ENCODE results near the gene TRMT61B. TPM values are rescaled to one million over a fixed set of nuclear protein-coding genes. Genes with fewer than 3 reads are reported as not detected.

Gene TRMT61B
- total and polyA plus RNA-seq, 10 of the 15 experiments (the other 5 are each of a cell fraction or from before 2014, with no cell fraction given) = 12.8 to 23.7 (median 18.1) TPM

DNA sequence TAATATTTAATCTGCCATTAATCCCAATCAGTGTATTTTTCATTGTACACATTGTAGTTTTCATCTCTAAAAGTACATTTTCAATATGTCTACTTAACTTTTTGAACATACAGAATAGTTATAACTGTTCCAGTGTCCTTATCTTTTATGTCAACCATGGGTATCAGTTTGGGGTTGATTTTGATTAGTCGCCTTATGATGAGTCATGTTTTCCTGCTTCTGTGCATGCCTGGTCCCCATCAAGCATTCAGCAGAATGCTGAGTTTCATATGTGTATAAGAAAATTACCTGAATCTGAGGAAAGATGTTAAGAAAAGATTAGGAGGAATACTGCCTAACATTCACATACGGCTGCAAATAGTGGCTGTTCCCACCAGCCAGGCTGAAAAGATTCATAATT lies 41.7 kb downstream of the TRMT61B start (continued):
- TF ChIP-seq CBX3 (IDR thresholded peaks at IDR 0.05; ENCODE audit: borderline replicate concordance, low read depth) = no peak
- TF ChIP-seq, protein P1, sequence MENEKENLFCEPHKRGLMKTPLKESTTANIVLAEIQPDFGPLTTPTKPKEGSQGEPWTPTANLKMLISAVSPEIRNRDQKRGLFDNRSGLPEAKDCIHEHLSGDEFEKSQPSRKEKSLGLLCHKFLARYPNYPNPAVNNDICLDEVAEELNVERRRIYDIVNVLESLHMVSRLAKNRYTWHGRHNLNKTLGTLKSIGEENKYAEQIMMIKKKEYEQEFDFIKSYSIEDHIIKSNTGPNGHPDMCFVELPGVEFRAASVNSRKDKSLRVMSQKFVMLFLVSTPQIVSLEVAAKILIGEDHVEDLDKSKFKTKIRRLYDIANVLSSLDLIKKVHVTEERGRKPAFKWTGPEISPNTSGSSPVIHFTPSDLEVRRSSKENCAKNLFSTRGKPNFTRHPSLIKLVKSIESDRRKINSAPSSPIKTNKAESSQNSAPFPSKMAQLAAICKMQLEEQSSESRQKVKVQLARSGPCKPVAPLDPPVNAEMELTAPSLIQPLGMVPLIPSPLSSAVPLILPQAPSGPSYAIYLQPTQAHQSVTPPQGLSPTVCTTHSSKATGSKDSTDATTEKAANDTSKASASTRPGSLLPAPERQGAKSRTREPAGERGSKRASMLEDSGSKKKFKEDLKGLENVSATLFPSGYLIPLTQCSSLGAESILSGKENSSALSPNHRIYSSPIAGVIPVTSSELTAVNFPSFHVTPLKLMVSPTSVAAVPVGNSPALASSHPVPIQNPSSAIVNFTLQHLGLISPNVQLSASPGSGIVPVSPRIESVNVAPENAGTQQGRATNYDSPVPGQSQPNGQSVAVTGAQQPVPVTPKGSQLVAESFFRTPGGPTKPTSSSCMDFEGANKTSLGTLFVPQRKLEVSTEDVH (IDR thresholded peaks at IDR 0.05; ENCODE audit: low read depth, partially characterized antibody) = no peak
- TF ChIP-seq, protein P2, sequence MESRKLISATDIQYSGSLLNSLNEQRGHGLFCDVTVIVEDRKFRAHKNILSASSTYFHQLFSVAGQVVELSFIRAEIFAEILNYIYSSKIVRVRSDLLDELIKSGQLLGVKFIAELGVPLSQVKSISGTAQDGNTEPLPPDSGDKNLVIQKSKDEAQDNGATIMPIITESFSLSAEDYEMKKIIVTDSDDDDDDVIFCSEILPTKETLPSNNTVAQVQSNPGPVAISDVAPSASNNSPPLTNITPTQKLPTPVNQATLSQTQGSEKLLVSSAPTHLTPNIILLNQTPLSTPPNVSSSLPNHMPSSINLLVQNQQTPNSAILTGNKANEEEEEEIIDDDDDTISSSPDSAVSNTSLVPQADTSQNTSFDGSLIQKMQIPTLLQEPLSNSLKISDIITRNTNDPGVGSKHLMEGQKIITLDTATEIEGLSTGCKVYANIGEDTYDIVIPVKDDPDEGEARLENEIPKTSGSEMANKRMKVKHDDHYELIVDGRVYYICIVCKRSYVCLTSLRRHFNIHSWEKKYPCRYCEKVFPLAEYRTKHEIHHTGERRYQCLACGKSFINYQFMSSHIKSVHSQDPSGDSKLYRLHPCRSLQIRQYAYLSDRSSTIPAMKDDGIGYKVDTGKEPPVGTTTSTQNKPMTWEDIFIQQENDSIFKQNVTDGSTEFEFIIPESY (IDR thresholded peaks at IDR 0.05) = no peak

DNA sequence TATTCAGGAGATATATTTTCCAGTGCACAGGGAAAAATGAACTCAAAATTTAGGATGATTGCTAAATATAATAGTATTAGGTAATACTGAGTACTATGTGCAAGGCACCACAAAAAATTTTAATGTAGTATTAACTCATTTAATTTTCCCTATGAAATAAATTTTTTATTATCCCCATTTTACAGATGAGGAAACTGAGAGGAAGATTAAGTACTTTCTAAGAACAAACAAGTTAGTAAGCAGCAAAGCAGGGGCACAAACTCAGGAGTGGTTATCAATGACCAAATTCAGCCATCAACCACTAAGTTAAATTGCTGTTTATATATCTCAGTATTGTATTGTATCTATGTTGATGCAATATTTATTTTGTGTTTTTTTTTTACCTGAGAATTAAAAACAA lies 45.2 kb downstream of the TRMT61B start:
- no peaks in the 10 kb centered on the region for H3K79me2 ChIP-seq (ENCODE audit: control insufficient read depth, insufficient read depth, low read length)
- H3K27ac ChIP-seq (ENCODE audit: control insufficient read depth, insufficient read depth) = no peak overlapping the region
- FAIRE-seq = no peak
- no peak overlapping the region for H2AFZ ChIP-seq (ENCODE audit: control insufficient read depth, low read depth, low read length)
- intact Hi-C loops (cut with micrococcal nuclease; ENCODE audit: unreplicated experiment) = loop anchor here (5.0 kb wide), 2 partner anchors 127 to 372 kb away; no protein-coding TSS in a partner anchor
- no peak overlapping the region for H3K4me2 ChIP-seq (ENCODE audit: control insufficient read depth, insufficient read depth)
- H3K4me1 ChIP-seq (ENCODE audit: control insufficient read depth, insufficient read depth, low read length) = no peaks in the 10 kb centered on the region
- ChIA-PET POLR2A (interaction anchor here (0.7 kb wide), 1 partner anchor 251 kb away, joined by 4 read pairs; no protein-coding TSS in a partner anchor), RAD21 (ENCODE audit: unreplicated experiment) (interaction anchor here (0.7 kb wide), 2 partner anchors 22 to 29 kb away, joined by 3 to 6 read pairs; no protein-coding TSS in a partner anchor), CTCF (interaction anchor here (0.8 kb wide), 1 partner anchor 11 kb away, joined by 4 read pairs; no protein-coding TSS in a partner anchor), SMC1A (ENCODE audit: uncharacterized antibody, unreplicated experiment) (no interaction called here)
- H3K9me3 ChIP-seq (replicated peaks; ENCODE audit: control insufficient read depth, insufficient read depth, low read length) = no peaks in the 10 kb centered on the region
- H3K4me3 ChIP-seq = no peak overlapping the region
- H3K36me3 ChIP-seq (ENCODE audit: control insufficient read depth in 2 of 2, insufficient read depth in 2 of 2, low read length in 1 of 2) = no peaks in the 10 kb centered on the region
- H4K20me1 ChIP-seq (ENCODE audit: control insufficient read depth, insufficient read depth) = no peaks in the 10 kb centered on the region
- H3K9ac ChIP-seq (ENCODE audit: control insufficient read depth, insufficient read depth, low read length) = no peak overlapping the region
- in situ Hi-C loops (cut with MboI) = loop anchor here (5.0 kb wide), 1 partner anchor 372 kb away; no protein-coding TSS in a partner anchor
- no peak for ATAC-seq
- no peak for DNase-seq (ENCODE audit: low read depth, low spot score)
- no TSS peak for BruUV-seq (replicated peaks)
- no peaks in the 10 kb centered on the region for H3K27me3 ChIP-seq (replicated peaks in 1 of 2; ENCODE audit: control insufficient read depth in 2 of 2, insufficient read depth in 2 of 2, low read length in 1 of 2)
- TF ChIP-seq, protein P3, sequence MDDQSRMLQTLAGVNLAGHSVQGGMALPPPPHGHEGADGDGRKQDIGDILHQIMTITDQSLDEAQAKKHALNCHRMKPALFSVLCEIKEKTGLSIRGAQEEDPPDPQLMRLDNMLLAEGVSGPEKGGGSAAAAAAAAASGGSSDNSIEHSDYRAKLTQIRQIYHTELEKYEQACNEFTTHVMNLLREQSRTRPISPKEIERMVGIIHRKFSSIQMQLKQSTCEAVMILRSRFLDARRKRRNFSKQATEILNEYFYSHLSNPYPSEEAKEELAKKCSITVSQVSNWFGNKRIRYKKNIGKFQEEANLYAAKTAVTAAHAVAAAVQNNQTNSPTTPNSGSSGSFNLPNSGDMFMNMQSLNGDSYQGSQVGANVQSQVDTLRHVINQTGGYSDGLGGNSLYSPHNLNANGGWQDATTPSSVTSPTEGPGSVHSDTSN (IDR thresholded peaks at IDR 0.05; ENCODE audit: insufficient replicate concordance, low read depth, low read length) = no peak
- TF ChIP-seq RAD21 (IDR thresholded peaks at IDR 0.05; ENCODE audit: insufficient read depth, low read depth, low read length) = no peak
- TF ChIP-seq KDM1A (IDR thresholded peaks at IDR 0.05; ENCODE audit: borderline replicate concordance) = no peak

Measured in GM12878 (cell line).